ENCODE results near the gene ZMIZ1.
"Not testable (repeated sequence)": the region's sequence is repeated elsewhere in the genome, so short reads cannot be mapped to it uniquely, and the experiment has no call there.

ZMIZ1 gene

GRCh38 chr10:79335094-79335469 is 266.3 kb downstream of the ZMIZ1 start:
- DNase-seq: peak in 53 of 56 donors; percentile 23 to 89 (median 78)

GRCh38 chr10:79335470-79336235 is 266.9 kb downstream of the ZMIZ1 start:
- peak; percentile 16 to 99 (median 92) for DNase-seq

DNA sequence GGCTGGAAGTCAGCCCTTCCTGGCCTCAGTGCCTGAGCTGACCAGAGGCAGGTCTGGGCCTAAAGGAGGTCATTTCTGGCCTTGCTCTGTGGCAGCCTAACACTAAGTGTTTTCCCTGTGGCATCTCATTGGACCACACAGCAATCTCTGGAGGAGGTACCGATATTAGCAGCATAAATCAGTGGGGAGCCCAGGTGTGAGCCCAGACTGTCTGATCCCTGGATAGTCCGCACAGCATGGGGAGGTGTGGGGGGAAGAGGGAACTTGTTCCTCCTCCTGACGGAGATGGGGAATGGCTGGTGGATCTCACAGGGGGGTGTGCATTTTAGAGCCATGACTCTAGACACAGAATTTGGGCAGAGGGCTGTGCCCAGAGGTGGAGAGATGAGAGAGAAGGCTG is 267.5 kb downstream of the ZMIZ1 start:
- no peak for DNase-seq

GRCh38 chr10:79336739-79337138 is 268.0 kb downstream of the ZMIZ1 start:
- no peak for DNase-seq

- not testable (repeated sequence) for DNase-seq
Observed at GRCh38 chr10:79337783-79338469, 269.2 kb downstream of the ZMIZ1 start.

GRCh38 chr10:79339266-79339665 is 270.5 kb downstream of the ZMIZ1 start:
- DNase-seq: no peak

- no peak for DNase-seq
Observed at GRCh38 chr10:79340646-79341244, 272.0 kb downstream of the ZMIZ1 start.

- DNase-seq: no peak
Observed at GRCh38 chr10:79342295-79342761, 273.6 kb downstream of the ZMIZ1 start.

DNA sequence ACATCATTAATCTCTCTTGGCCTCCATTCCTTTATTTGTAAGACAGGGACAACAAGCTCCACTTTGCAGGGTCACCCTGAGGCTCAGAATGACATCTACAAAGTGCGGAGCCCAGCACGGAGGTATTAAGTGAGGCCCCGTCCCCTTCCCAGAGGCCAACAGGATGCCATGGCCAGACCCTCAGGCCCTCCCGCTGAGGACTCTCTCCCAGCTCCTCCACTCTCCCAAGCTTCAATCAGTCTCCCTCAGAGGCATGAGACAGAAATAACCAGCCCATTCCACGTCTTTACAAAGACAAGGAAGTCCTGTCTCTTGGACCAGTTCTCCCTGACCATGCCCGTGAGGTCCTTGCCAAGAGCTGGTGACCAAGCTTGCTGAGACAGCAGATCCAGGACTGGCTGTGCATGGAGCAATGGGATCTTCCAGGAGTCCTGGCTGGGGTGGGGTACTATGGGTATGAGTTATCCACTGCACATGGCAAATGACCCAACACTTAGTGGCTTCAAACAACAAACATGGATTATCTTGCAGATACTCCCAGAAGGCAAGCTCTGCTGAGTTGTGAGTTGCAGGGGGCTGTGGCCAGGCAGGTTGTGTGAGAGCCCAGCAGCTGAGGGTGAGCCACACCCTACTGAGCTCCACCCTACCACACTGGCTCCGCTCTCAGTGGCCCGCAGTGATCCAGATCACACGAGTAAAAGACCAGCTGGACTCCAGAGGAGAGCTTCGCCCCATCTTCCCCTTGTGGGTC is 274.2 kb downstream of the ZMIZ1 start:
- no peak for DNase-seq

DNA sequence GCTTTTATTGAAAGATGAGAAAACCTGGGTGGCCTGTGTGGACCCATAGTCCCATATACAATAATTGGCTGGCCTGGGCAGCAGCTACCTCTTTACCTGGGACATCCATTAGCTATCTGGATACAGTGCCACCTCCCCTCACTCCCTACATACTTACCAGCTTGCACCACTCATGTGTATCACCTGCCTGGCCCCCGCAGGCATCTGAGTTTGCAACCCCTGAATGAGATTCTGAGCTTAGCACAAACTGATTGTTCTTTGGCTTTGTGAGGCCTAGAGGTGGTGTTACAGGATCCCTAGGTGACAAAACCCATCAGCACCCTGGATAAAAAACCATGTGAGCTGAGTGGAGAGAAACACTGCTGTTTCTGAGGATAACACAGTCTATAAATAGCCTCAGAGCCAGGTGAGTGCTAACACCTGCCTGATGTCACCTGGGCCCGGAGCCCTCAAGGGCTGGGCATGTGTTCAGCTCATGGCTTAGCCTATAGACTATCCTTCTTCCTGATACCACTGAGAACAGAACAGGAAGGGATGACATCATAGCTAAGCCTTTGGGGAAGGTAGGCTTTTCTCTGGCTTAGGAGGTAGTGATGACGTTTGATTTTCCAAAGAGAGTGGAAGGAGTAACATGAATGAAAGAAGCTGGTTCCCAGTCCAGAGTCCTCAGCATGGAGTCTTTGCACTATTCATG is 275.9 kb downstream of the ZMIZ1 start:
- no peak for DNase-seq

DNA sequence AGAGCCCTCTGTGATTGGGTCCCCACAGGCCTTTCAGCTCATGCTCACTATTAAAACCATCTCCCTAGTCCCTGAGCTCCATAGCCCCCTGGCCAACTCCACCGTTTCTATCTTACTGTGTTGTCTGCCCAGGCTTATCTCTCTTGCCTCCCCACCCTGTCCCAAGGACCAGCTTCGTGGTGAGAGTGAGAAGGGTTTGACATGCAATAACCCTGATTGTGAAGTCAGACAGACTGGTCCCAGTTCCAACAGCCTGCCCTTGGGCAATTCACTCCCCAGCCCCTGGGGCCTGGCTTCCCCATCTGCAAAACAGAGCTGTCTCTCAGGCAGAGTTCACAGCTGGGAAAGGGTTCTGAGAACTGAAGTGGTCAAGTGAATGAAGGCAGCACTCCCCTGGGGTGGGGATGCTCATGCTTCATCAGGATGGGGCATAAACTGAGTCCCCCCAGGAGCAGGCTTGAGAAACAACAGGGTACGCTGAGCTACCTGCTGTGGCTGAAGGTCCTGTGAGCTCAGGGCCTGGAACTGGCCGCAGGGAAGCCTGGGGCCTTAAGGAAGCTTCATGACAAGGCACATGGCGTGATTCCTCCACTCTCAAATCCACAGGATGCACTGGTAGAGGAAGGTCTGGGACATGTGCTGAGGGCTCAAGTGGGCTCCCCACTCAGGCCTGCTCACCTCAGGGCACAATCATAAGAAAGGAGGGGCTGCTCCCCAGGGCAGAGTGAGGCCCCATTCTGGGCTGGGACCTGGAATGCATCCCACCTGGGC is 276.7 kb downstream of the ZMIZ1 start:
- DNase-seq: no peak

GRCh38 chr10:79346012-79346340 is 277.2 kb downstream of the ZMIZ1 start:
- no peak for DNase-seq

- no peak for DNase-seq
Observed at GRCh38 chr10:79346388-79347225, 277.8 kb downstream of the ZMIZ1 start.

DNA sequence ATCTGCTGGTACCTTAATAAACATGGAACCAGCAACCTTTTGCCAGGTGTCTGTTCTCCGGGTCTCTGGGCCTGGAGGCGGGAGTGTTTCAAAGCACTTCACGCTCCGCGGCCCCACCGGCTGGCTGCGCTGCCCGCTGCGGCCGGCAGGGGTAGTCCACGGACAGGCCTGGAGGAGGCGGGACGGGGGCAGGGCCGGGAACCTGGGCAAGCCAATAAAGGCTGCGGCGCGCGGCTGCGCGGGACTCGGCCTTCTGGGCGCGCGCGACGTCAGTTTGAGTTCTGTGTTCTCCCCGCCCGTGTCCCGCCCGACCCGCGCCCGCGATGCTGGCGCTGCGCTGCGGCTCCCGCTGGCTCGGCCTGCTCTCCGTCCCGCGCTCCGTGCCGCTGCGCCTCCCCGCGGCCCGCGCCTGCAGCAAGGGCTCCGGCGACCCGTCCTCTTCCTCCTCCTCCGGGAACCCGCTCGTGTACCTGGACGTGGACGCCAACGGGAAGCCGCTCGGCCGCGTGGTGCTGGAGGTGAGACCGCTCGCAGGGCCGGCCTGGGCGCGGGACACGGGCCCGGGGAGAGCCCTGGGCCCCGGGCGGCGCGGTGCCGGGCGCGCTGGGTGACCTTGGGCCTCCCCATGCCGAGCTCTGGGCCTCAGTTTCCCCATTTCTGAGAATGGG is 278.6 kb downstream of the ZMIZ1 start, which contains the start of gene PPIF:
TSS of gene PPIF (plus strand) at position 244 of the 668 bp plus-strand sequence. CDS start at position 324, 80 bp downstream.
- DNase-seq: peak; percentile 26 to 97 (median 87)

- peak in 20 of 56 donors; percentile 10 to 59 (median 31) for DNase-seq
Observed at GRCh38 chr10:79347894-79348639, 279.3 kb downstream of the ZMIZ1 start.

DNA sequence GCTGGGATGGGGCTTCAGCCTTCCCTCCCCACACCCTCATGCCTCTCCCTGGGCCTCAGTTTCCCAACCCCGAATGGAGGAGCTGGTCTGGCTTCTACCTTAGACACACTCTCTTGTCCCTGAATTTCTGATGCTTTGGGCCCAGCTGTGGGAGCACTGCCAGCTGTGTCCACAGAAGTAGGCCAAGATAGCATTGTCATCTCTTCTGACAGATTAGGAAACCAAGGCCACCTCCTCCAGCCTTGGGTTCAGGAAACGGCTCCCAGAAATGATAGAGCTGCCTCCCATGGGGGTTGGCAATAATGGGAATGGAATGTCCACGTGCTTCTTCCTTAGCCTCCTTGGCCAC is 279.8 kb downstream of the ZMIZ1 start:
- DNase-seq: no peak

DNA sequence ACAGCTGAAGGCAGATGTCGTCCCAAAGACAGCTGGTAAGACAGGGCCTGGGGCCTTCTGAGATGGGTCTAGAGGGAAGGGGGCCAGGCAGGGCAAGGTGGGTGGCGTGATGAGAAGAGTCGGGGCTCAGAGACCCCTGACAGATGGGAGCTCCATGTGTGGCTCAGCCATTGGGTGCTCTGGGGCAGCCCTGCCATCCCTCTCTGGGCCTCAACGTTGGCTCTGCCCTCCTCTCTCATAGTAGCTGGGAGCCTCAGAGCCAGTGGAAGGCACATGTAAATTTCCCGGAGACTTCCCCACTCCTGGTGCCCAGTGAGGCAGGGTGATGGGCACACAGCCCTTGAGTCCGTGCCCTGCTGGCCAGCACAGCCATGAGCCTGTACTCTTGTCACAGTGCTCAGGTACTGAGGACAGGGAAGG is 280.3 kb downstream of the ZMIZ1 start:
- no peak for DNase-seq
